NT2/D1 (cell line): Measurements from ENCODE around the gene XIRP2.

Experiments
- DNase-seq: peaks from one replicate; pipeline ENCODE4 v3.0.0-alpha.2; 2011; ENCODE audit warnings: low read depth, low spot score
- H3K27me3 ChIP-seq: 2 replicates; pipeline ENCODE4 v1.6.0; 2011; ENCODE audit warnings: mild to moderate bottlenecking; ENCODE audit not compliant: insufficient read length, insufficient read depth
- H3K36me3 ChIP-seq: 2 replicates; pipeline ENCODE4 v1.6.1; 2011; ENCODE audit warnings: mild to moderate bottlenecking, low read length, mixed read lengths; ENCODE audit not compliant: insufficient read depth, insufficient read length
- H3K4me1 ChIP-seq: 2 replicates; pipeline ENCODE4 v1.5.1; 2011; ENCODE audit not compliant: insufficient read depth, insufficient read length
- H3K4me3 ChIP-seq: 2 replicates; pipeline ENCODE4 v1.5.1; 2011; ENCODE audit warnings: low read depth; ENCODE audit not compliant: insufficient read length
- H3K9ac ChIP-seq: 2 replicates; pipeline ENCODE4 v1.6.0; 2011; ENCODE audit warnings: low read depth; ENCODE audit not compliant: insufficient read length
- H3K9me3 ChIP-seq: 2 replicates; pipeline ENCODE4 v1.5.1; 2011; ENCODE audit warnings: mild to moderate bottlenecking, low read length; ENCODE audit not compliant: insufficient read depth
- SUZ12 ChIP-seq: IDR thresholded peaks from 2 replicates; pipeline ENCODE4 v1.6.1; 2011; ENCODE audit not compliant: insufficient read length, insufficient read depth; ENCODE audit errors: extremely low read depth
- YY1 ChIP-seq: IDR thresholded peaks from 2 replicates; pipeline ENCODE4 v1.6.1; 2011; ENCODE audit not compliant: insufficient read length, insufficient read depth
- ZNF274 ChIP-seq: IDR thresholded peaks from 2 replicates; pipeline ENCODE4 v1.6.1; 2011; ENCODE audit warnings: mild to moderate bottlenecking, low read depth, low read length

The XIRP2 gene

GRCh38 chr2:167181688-167182087, 293.4 kb downstream of the XIRP2 start:
- DNase-seq = no peak
- H3K9ac ChIP-seq = no peak overlapping the region
- H3K4me3 ChIP-seq = no peak overlapping the region
- no peaks in the 10 kb centered on the region for H3K4me1 ChIP-seq
- no peak for TF ChIP-seq SUZ12
- no peak for TF ChIP-seq ZNF274
- TF ChIP-seq YY1 = no peak
- no peaks in the 10 kb centered on the region for H3K36me3 ChIP-seq
- no peaks in the 10 kb centered on the region for H3K27me3 ChIP-seq
- no peaks in the 10 kb centered on the region for H3K9me3 ChIP-seq

- DNase-seq = no peak
- H3K9ac ChIP-seq = no peak overlapping the region
- no peaks in the 10 kb centered on the region for H3K27me3 ChIP-seq
- no peak overlapping the region for H3K4me3 ChIP-seq
- H3K4me1 ChIP-seq = no peaks in the 10 kb centered on the region
- no peaks in the 10 kb centered on the region for H3K36me3 ChIP-seq
- TF ChIP-seq ZNF274 = no peak
- no peak for TF ChIP-seq SUZ12
- no peak for TF ChIP-seq YY1
- H3K9me3 ChIP-seq = no peaks in the 10 kb centered on the region
These were observed 294.1 kb downstream of the XIRP2 start for GRCh38 chr2:167182403-167182802.

- no peak overlapping the region for H3K9ac ChIP-seq
- no peaks in the 10 kb centered on the region for H3K36me3 ChIP-seq
- no peak overlapping the region for H3K4me3 ChIP-seq
- no peaks in the 10 kb centered on the region for H3K9me3 ChIP-seq
- no peaks in the 10 kb centered on the region for H3K4me1 ChIP-seq
- TF ChIP-seq ZNF274 (no peak), YY1 (no peak), SUZ12 (no peak)
- no peaks in the 10 kb centered on the region for H3K27me3 ChIP-seq
- no peak for DNase-seq
These were observed 295.7 kb downstream of the XIRP2 start for GRCh38 chr2:167183931-167184330.

GRCh38 chr2:167186465-167186864, 298.2 kb downstream of the XIRP2 start:
- no peak for DNase-seq
- Histone ChIP-seq H3K36me3 (no peaks in the 10 kb centered on the region), H3K9ac (no peak overlapping the region), H3K27me3 (no peaks in the 10 kb centered on the region), H3K9me3 (no peaks in the 10 kb centered on the region), H3K4me1 (no peaks in the 10 kb centered on the region), H3K4me3 (no peak overlapping the region)
- TF ChIP-seq YY1 (no peak), SUZ12 (no peak), ZNF274 (no peak)

- Histone ChIP-seq H3K4me3 (no peak overlapping the region), H3K4me1 (no peaks in the 10 kb centered on the region), H3K9ac (no peak overlapping the region), H3K36me3 (no peaks in the 10 kb centered on the region), H3K9me3 (no peaks in the 10 kb centered on the region), H3K27me3 (no peaks in the 10 kb centered on the region)
- DNase-seq = no peak
- TF ChIP-seq ZNF274 (no peak), SUZ12 (no peak), YY1 (no peak)
These were observed 298.9 kb downstream of the XIRP2 start for GRCh38 chr2:167187049-167187727.

GRCh38 chr2:167187978-167188967, 300.0 kb downstream of the XIRP2 start:
- DNase-seq = no peak
- no peaks in the 10 kb centered on the region for H3K36me3 ChIP-seq

DNA sequence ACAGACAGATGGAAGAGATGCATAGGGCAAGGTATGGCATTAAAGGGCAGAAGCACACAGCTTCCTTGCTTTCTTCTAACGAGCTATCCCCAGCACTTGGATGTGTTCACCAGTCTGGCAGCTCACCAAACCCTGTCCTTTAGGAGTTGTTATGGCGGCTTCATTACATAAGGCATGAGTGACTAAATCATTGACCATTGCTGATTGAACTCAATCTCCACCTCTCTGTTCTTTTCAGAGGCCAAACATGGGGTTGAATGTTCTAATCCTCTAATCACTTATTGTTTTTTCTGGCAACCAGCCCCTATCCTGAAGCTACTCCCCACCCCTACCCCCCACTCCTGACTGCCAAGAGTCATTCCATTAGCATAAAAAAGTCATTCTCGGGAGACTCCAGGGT, 301.8 kb downstream of the XIRP2 start:
- no peaks in the 10 kb centered on the region for H3K9me3 ChIP-seq
- H3K4me1 ChIP-seq = no peaks in the 10 kb centered on the region
- H3K9ac ChIP-seq = no peak overlapping the region
- no peak overlapping the region for H3K4me3 ChIP-seq
- H3K36me3 ChIP-seq = no peaks in the 10 kb centered on the region
- TF ChIP-seq SUZ12 (no peak), ZNF274 (no peak), YY1 (no peak)
- no peaks in the 10 kb centered on the region for H3K27me3 ChIP-seq
- DNase-seq = no peak

More at GRCh38 chr2:167187978-167188967, 300.0 kb downstream of the XIRP2 start:
- Histone ChIP-seq H3K9me3 (no peaks in the 10 kb centered on the region), H3K4me3 (no peak overlapping the region), H3K27me3 (no peaks in the 10 kb centered on the region), H3K4me1 (no peaks in the 10 kb centered on the region), H3K9ac (no peak overlapping the region)
- TF ChIP-seq YY1 (no peak), SUZ12 (no peak), ZNF274 (no peak)
